ENCODE results near the gene DUSP15.

The DUSP15 gene

GRCh38 chr20:31868853-31869672 is 1.3 kb downstream of the DUSP15 start:
- H3K9me3 ChIP-seq (ENCODE audit: control insufficient read depth in 1 of 2, low read length in 2 of 2) = no peaks in the 10 kb centered on the region
- peak overlapping the region in 1 of 2 donors; percentile 53 for H3K4me3 ChIP-seq (ENCODE audit: low read depth in 1 of 2, low read length in 2 of 2)
- no peak overlapping the region for H3K27ac ChIP-seq (ENCODE audit: low read depth, low read length)
- no peak overlapping the region for H3K9ac ChIP-seq (ENCODE audit: low read depth in 1 of 2, low read length in 2 of 2)
- H3K4me1 ChIP-seq (ENCODE audit: control insufficient read depth in 1 of 2, insufficient read depth in 2 of 2, low read length in 2 of 2) = peaks cover 6 to 10% of the 10 kb centered on the region in 2 donors
- H3K27me3 ChIP-seq (ENCODE audit: control insufficient read depth in 1 of 2, insufficient read depth in 2 of 2, low read length in 2 of 2) = peaks cover 9% of the 10 kb centered on the region in 2 donors
- no peaks in the 10 kb centered on the region for H3K36me3 ChIP-seq (ENCODE audit: control insufficient read depth in 1 of 2, insufficient read depth in 2 of 2, low read length in 2 of 2)

DNA sequence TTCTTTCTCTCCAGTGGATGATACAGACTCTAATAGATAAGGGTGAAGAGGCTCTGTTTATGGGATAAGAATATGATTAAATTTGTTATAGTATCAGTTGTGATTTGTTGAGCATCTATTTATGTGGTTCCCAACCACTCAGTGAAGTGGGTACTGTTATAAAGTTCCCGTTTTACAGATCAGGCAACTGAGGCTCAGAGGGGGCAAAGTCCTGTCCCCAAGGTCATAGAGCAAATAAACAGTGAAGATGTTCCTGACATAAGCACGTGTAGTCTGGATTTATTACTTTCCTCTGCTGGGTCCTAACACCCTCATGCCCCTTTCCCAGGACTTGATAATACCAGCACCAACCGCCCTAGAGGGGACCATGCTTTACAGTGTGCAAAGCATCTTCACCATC is 4.1 kb downstream of the DUSP15 start:
- Histone ChIP-seq H3K9me3 (ENCODE audit: control insufficient read depth in 1 of 2, low read length in 2 of 2) (no peaks in the 10 kb centered on the region), H3K27me3 (ENCODE audit: control insufficient read depth in 1 of 2, insufficient read depth in 2 of 2, low read length in 2 of 2) (peaks cover 9% of the 10 kb centered on the region in 2 donors), H3K36me3 (ENCODE audit: control insufficient read depth in 1 of 2, insufficient read depth in 2 of 2, low read length in 2 of 2) (no peaks in the 10 kb centered on the region), H3K27ac (ENCODE audit: low read depth, low read length) (no peak overlapping the region), H3K4me3 (ENCODE audit: low read depth in 1 of 2, low read length in 2 of 2) (no peak overlapping the region), H3K4me1 (ENCODE audit: control insufficient read depth in 1 of 2, insufficient read depth in 2 of 2, low read length in 2 of 2) (peaks cover 9 to 10% of the 10 kb centered on the region in 2 donors), H3K9ac (ENCODE audit: low read depth in 1 of 2, low read length in 2 of 2) (no peak overlapping the region)

DNA sequence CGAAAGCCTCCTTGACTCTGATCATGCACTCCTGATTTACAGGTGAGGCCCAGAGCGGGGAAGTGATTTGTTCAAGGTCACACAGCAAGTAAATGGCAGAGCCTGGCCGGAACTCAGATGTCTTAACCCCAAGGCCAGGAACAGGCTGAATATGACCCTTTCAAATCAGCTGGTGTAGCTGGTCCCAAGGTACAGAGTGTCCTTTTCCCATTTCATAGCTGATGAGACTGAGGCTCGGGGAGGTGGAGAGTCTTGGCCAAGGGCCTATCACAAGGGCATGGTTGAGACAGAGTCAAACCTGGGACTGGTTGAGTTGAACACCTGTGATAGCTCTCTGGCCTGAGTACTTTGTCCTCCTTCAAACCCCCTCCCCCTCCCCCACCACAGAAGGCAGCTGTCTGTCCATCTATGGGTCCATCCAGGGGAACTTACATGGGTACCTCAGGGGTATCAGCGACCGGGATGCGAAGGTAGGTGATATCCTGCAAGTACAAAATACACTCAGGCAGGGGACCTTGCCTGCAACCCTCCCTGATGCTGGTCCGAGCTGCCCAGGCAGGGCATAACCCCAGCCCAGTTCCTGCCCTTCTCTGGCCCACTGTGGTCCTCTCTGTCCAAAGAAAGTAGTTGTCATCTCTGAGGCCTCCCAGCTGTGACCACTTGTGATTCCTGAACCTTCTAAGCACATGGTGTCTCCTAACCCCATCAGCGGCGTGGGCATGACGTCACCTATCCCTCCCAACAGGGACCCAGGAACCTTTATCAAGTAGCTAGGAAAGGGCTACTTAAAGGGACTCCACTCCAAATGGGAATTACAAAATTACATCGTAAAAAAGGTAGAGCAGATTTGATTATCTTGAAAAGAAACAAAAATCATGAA is 5.6 kb downstream of the DUSP15 start:
- peaks cover 10 to 17% of the 10 kb centered on the region in 2 donors for H3K27me3 ChIP-seq (ENCODE audit: control insufficient read depth in 1 of 2, insufficient read depth in 2 of 2, low read length in 2 of 2)
- no peak overlapping the region for H3K9ac ChIP-seq (ENCODE audit: low read depth in 1 of 2, low read length in 2 of 2)
- peaks cover 13% of the 10 kb centered on the region in 2 donors for H3K4me1 ChIP-seq (ENCODE audit: control insufficient read depth in 1 of 2, insufficient read depth in 2 of 2, low read length in 2 of 2)
- H3K9me3 ChIP-seq (ENCODE audit: control insufficient read depth in 1 of 2, low read length in 2 of 2) = no peaks in the 10 kb centered on the region
- no peak overlapping the region for H3K27ac ChIP-seq (ENCODE audit: low read depth, low read length)
- H3K4me3 ChIP-seq (ENCODE audit: low read depth in 1 of 2, low read length in 2 of 2) = no peak overlapping the region
- no peaks in the 10 kb centered on the region for H3K36me3 ChIP-seq (ENCODE audit: control insufficient read depth in 1 of 2, insufficient read depth in 2 of 2, low read length in 2 of 2)

- Histone ChIP-seq H3K36me3 (ENCODE audit: control insufficient read depth in 1 of 2, insufficient read depth in 2 of 2, low read length in 2 of 2) (no peaks in the 10 kb centered on the region), H3K4me3 (ENCODE audit: low read depth in 1 of 2, low read length in 2 of 2) (no peak overlapping the region), H3K4me1 (ENCODE audit: control insufficient read depth in 1 of 2, insufficient read depth in 2 of 2, low read length in 2 of 2) (peaks cover 9 to 17% of the 10 kb centered on the region in 2 donors), H3K27ac (ENCODE audit: low read depth, low read length) (no peak overlapping the region), H3K27me3 (ENCODE audit: control insufficient read depth in 1 of 2, insufficient read depth in 2 of 2, low read length in 2 of 2) (peaks cover 5 to 12% of the 10 kb centered on the region in 2 donors), H3K9me3 (ENCODE audit: control insufficient read depth in 1 of 2, low read length in 2 of 2) (no peaks in the 10 kb centered on the region), H3K9ac (ENCODE audit: low read depth in 1 of 2, low read length in 2 of 2) (no peak overlapping the region)
Observed at GRCh38 chr20:31863296-31864085, 6.8 kb downstream of the DUSP15 start.

GRCh38 chr20:31862506-31862905 is 7.8 kb downstream of the DUSP15 start:
- no peaks in the 10 kb centered on the region for H3K9me3 ChIP-seq (ENCODE audit: control insufficient read depth in 1 of 2, low read length in 2 of 2)
- H3K9ac ChIP-seq (ENCODE audit: low read depth in 1 of 2, low read length in 2 of 2) = no peak overlapping the region
- H3K27ac ChIP-seq (ENCODE audit: low read depth, low read length) = no peak overlapping the region
- peaks cover 5 to 12% of the 10 kb centered on the region in 2 donors for H3K27me3 ChIP-seq (ENCODE audit: control insufficient read depth in 1 of 2, insufficient read depth in 2 of 2, low read length in 2 of 2)
- H3K4me3 ChIP-seq (ENCODE audit: low read depth in 1 of 2, low read length in 2 of 2) = no peak overlapping the region
- H3K36me3 ChIP-seq (ENCODE audit: control insufficient read depth in 1 of 2, insufficient read depth in 2 of 2, low read length in 2 of 2) = no peaks in the 10 kb centered on the region
- peaks cover 9 to 19% of the 10 kb centered on the region in 2 donors for H3K4me1 ChIP-seq (ENCODE audit: control insufficient read depth in 1 of 2, insufficient read depth in 2 of 2, low read length in 2 of 2)

DNA sequence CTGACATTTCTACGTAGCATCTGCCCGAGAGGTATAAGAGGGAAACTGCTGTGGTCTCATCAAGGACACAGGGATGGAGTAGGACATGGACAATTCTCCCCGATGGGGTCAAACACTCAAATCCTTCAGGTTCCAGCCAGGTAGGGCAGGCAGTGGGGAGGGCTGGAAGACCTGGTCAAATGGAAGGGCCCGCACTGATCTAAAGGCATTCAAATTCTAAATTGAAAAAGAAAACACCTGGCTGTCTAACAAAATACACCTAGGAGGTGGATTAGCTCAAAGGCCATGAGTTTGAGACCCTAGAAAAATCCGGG is 8.2 kb downstream of the DUSP15 start:
- Histone ChIP-seq H3K27me3 (ENCODE audit: control insufficient read depth in 1 of 2, insufficient read depth in 2 of 2, low read length in 2 of 2) (peaks cover 5 to 12% of the 10 kb centered on the region in 2 donors), H3K36me3 (ENCODE audit: control insufficient read depth in 1 of 2, insufficient read depth in 2 of 2, low read length in 2 of 2) (no peaks in the 10 kb centered on the region), H3K27ac (ENCODE audit: low read depth, low read length) (no peak overlapping the region), H3K9me3 (ENCODE audit: control insufficient read depth in 1 of 2, low read length in 2 of 2) (no peaks in the 10 kb centered on the region), H3K4me3 (ENCODE audit: low read depth in 1 of 2, low read length in 2 of 2) (peak overlapping the region in 1 of 2 donors; percentile 75), H3K9ac (ENCODE audit: low read depth in 1 of 2, low read length in 2 of 2) (peak overlapping the region in 1 of 2 donors; percentile 25), H3K4me1 (ENCODE audit: control insufficient read depth in 1 of 2, insufficient read depth in 2 of 2, low read length in 2 of 2) (peaks cover 9 to 19% of the 10 kb centered on the region in 2 donors)

- H3K27ac ChIP-seq (ENCODE audit: low read depth, low read length) = no peak overlapping the region
- no peaks in the 10 kb centered on the region for H3K36me3 ChIP-seq (ENCODE audit: control insufficient read depth in 1 of 2, insufficient read depth in 2 of 2, low read length in 2 of 2)
- no peaks in the 10 kb centered on the region for H3K9me3 ChIP-seq (ENCODE audit: control insufficient read depth in 1 of 2, low read length in 2 of 2)
- H3K4me1 ChIP-seq (ENCODE audit: control insufficient read depth in 1 of 2, insufficient read depth in 2 of 2, low read length in 2 of 2) = peaks cover 9 to 19% of the 10 kb centered on the region in 2 donors
- peaks cover 5 to 15% of the 10 kb centered on the region in 2 donors for H3K27me3 ChIP-seq (ENCODE audit: control insufficient read depth in 1 of 2, insufficient read depth in 2 of 2, low read length in 2 of 2)
- peak overlapping the region in 1 of 2 donors; percentile 25 for H3K9ac ChIP-seq (ENCODE audit: low read depth in 1 of 2, low read length in 2 of 2)
- peak overlapping the region; percentile 58 to 75 for H3K4me3 ChIP-seq (ENCODE audit: low read depth in 1 of 2, low read length in 2 of 2)
Observed at GRCh38 chr20:31861385-31862156, 8.8 kb downstream of the DUSP15 start.

GRCh38 chr20:31861135-31861384 is 9.3 kb downstream of the DUSP15 start:
- H3K27me3 ChIP-seq (ENCODE audit: control insufficient read depth in 1 of 2, insufficient read depth in 2 of 2, low read length in 2 of 2) = peaks cover 5 to 15% of the 10 kb centered on the region in 2 donors
- H3K36me3 ChIP-seq (ENCODE audit: control insufficient read depth in 1 of 2, insufficient read depth in 2 of 2, low read length in 2 of 2) = no peaks in the 10 kb centered on the region
- H3K9ac ChIP-seq (ENCODE audit: low read depth in 1 of 2, low read length in 2 of 2) = no peak overlapping the region
- H3K9me3 ChIP-seq (ENCODE audit: control insufficient read depth in 1 of 2, low read length in 2 of 2) = no peaks in the 10 kb centered on the region
- peak overlapping the region; percentile 58 to 75 for H3K4me3 ChIP-seq (ENCODE audit: low read depth in 1 of 2, low read length in 2 of 2)
- H3K4me1 ChIP-seq (ENCODE audit: control insufficient read depth in 1 of 2, insufficient read depth in 2 of 2, low read length in 2 of 2) = peaks cover 9 to 19% of the 10 kb centered on the region in 2 donors
- no peak overlapping the region for H3K27ac ChIP-seq (ENCODE audit: low read depth, low read length)

DNA sequence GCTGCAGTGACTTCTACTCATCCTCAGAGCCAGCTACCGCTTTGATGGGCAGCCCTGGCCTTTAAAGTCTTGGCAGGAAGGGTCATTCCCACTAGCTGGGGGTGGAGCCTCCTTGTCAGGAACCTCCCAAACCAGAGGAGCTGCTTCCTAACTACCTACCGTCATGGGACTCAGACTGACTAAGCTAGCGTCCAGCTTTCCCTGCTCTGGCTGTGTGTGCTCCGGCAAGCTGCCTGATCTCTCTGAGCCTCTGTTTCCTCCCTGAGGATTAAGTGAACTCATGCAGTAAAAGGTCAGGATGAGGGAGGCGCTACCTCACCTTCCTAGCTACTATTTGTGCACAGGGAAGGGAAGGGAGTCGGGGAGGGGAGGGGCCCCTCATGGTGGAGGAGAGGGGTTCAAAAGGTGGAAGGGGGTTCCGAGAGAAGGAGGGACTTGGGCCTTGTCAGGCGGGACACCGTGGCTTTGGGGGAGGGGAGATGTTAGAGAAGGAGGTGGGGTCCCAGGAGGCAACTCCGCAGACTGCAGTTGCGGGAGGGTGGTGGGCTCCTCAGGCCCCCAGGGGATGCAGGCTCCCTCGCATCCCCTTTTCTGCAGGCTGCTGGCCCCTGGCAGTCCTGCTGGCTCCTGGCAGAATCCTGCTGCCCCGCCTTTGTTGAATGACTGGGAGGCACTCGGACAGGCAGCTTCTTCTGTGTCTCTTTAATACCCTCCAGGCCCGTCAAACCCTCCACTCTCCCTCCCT is 9.8 kb downstream of the DUSP15 start:
- no peak overlapping the region for H3K27ac ChIP-seq (ENCODE audit: low read depth, low read length)
- H3K4me1 ChIP-seq (ENCODE audit: control insufficient read depth in 1 of 2, insufficient read depth in 2 of 2, low read length in 2 of 2) = peaks cover 9 to 19% of the 10 kb centered on the region in 2 donors
- H3K4me3 ChIP-seq (ENCODE audit: low read depth in 1 of 2, low read length in 2 of 2) = peak overlapping the region; percentile 58 to 75
- no peaks in the 10 kb centered on the region for H3K36me3 ChIP-seq (ENCODE audit: control insufficient read depth in 1 of 2, insufficient read depth in 2 of 2, low read length in 2 of 2)
- H3K27me3 ChIP-seq (ENCODE audit: control insufficient read depth in 1 of 2, insufficient read depth in 2 of 2, low read length in 2 of 2) = peaks cover 5 to 15% of the 10 kb centered on the region in 2 donors
- H3K9ac ChIP-seq (ENCODE audit: low read depth in 1 of 2, low read length in 2 of 2) = no peak overlapping the region
- H3K9me3 ChIP-seq (ENCODE audit: control insufficient read depth in 1 of 2, low read length in 2 of 2) = no peaks in the 10 kb centered on the region
